DMS153 treated with DMSO at 0.1 percent for 48 hours (cell line): ENCODE data around the gene SDC1.
A peak's percentile ranks its signal among the peaks of the same experiment; 100 is the strongest.
"Not testable (repeated sequence)": the region's sequence is repeated elsewhere in the genome, so short reads cannot be mapped to it uniquely, and the experiment has no call there.

Experiments used
- DNase-seq: peaks from one replicate; lab custom pipeline; 2025; ENCODE audit not compliant: unreplicated experiment; lab: John Stamatoyannopoulos, UW

The SDC1 gene, protein sequence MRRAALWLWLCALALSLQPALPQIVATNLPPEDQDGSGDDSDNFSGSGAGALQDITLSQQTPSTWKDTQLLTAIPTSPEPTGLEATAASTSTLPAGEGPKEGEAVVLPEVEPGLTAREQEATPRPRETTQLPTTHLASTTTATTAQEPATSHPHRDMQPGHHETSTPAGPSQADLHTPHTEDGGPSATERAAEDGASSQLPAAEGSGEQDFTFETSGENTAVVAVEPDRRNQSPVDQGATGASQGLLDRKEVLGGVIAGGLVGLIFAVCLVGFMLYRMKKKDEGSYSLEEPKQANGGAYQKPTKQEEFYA

GRCh38 chr2:20224716-20225293, at the start of gene SDC1:
TSS of gene SDC1 (minus strand) at chr2:20225130. CDS start at chr2:20224867, 263 bp downstream.
- DNase-seq: no peak

GRCh38 chr2:20273042-20273441, 48.1 kb upstream of the SDC1 start:
- no peak for DNase-seq

- not testable (repeated sequence) for DNase-seq
Measured at GRCh38 chr2:20268317-20268716, 43.4 kb upstream of the SDC1 start.

GRCh38 chr2:20267529-20267928, 42.6 kb upstream of the SDC1 start:
- no peak for DNase-seq

- DNase-seq: no peak
Measured at GRCh38 chr2:20264629-20265028, 39.7 kb upstream of the SDC1 start.

DNA sequence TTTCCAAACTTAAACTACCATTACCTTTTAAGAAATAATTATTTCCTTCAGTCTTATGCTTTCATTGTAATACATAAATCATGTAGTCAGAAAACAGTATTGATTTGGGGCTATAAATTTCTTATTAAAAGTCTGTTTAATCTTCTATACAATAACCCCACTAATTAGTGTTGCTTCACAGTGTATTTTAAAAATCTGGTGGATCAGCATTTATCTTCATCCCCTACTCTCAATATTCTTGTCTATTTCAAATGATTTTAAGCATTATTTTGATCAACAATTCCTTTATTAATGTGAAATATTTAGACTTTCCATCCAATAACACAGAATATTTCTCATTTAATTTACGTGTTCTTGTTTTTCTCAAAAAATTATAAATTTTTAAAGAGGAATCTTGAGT, 32.5 kb upstream of the SDC1 start:
- DNase-seq: no peak

DNA sequence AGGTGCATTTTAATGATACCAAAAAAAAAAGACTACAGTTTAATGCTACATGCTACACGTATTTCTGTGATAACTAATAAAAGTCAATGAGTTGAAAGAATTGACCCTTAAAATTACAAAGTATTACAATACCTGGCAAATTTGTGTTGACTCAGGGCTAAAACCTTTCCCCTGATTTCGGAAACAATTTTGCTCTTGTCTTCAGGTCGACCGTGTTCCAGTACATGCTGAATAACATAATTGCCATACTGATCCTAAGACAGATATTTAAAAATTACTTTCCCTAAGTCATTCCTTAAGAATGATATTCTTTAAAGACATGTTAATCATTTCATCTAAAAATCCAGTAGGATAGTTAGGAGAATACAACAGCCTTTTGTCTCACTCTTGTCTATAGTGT, 29.8 kb upstream of the SDC1 start:
- no peak for DNase-seq

- no peak for DNase-seq
Measured at GRCh38 chr2:20250436-20250835, 25.5 kb upstream of the SDC1 start.

DNA sequence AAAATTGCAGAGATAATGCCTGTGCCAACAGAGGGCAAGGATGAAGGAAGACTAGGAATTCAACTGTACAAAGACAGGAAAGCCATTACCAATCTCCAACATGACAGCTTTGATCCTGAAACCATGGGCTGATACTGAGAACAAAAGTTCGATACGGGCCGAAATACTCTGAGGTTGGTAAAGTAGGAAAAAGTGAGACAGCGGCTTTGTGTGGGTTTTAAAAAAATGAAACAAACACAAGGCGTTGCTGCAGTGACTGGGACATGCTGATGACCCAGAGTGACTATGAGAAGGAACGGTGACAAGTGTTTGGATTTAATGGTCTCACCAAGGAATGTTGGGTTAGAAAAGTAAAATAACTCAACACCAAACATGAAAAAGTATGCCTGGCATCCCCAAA, 24.2 kb upstream of the SDC1 start:
- DNase-seq: no peak

GRCh38 chr2:20247084-20247483, 22.2 kb upstream of the SDC1 start:
- no peak for DNase-seq

DNA sequence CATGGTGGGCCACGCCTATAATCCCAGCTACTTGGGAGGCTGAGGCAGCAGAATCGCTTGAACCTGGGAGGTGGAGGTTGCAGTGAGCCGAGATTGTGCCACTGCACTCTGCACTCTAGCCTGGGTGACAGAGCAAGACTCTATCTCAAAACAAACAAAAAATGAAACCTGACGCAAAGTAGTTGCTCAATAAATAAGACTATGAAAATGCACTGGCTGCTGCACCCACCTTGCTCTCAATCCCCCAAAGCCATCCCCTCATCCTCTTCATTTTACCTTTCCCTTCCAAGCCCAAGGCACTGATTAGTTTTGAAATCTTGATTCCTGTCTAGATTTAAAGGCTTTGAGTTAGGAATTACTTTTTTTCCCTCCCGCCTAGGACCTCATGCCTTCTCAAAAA, 18.7 kb upstream of the SDC1 start:
- not testable (repeated sequence) for DNase-seq

- DNase-seq: no peak
Measured at GRCh38 chr2:20242727-20243377, 17.9 kb upstream of the SDC1 start.

DNA sequence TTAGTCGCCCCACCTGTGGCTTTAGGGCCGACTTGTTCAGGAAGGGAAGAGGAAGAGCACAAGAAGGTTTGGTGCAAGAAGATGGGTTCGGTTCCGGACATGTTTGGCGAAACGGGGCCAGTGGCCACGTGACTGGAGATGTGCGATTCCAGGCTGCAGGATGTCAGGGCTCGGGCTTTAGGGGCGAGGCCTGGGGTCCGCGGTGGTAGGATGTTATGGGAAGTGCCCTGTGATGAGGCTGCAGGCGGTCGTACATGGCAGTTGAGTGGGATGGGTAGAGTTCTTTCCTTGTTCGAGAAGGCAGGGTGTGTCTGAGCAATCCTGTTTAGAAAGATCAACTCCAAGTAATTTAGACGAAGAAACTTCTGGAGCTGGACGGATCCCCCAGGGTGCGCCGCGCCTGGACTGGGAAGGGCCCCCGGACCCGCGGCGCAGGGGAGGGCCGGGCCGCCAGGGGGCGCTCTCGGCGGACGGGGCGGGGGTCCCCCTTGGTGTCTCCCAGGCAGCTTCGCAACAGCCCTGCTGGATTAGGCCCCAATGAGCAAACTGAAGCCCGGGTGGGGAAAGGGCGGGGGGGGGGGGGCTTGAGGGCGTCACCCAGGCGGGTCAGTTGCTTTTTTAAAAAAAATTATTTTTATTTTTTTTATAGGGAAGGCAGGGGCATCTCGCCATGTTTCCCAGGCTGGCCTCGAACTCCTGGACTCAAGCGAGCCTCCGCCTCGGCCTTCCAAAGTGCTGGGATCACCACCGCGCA, 17.2 kb upstream of the SDC1 start:
- no peak for DNase-seq

DNA sequence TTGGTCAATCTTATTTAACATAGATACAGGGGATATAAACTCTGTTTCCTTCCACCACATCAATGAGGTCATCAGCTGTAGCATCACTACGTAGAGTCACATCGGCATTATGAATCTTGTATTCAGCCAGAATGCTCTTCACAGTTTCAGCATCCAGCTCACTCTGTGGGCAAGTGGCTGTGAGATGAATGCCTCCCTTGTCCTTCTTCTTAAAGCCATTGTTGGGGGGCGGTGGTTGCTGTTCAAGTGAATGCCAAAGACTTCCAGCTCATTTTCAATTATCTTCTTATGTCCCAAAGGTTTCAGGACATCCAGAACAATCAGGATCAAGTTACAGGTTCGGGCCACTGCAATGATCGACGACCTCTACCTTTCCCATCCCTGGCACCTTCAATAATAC, 15.4 kb upstream of the SDC1 start:
- not testable (repeated sequence) for DNase-seq

DNA sequence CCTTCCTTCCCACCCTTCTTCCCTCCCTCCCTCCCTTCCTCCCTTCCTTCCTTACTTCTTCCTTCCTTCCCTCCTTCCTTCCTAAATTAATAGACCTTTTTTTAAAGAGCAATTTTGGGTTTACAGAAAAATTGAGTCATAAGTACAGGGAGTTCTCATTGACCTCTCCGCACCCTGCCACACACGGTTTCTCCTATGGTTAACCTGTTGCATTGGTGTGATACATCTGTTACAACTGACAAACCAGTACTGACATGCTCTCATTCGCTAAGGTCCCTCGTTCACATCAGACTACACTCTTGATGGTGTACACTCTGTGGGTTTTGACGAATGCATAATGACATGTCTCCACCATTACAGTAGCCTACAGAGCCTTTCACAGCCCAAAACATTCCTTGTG, 11.6 kb upstream of the SDC1 start:
- DNase-seq: no peak

DNA sequence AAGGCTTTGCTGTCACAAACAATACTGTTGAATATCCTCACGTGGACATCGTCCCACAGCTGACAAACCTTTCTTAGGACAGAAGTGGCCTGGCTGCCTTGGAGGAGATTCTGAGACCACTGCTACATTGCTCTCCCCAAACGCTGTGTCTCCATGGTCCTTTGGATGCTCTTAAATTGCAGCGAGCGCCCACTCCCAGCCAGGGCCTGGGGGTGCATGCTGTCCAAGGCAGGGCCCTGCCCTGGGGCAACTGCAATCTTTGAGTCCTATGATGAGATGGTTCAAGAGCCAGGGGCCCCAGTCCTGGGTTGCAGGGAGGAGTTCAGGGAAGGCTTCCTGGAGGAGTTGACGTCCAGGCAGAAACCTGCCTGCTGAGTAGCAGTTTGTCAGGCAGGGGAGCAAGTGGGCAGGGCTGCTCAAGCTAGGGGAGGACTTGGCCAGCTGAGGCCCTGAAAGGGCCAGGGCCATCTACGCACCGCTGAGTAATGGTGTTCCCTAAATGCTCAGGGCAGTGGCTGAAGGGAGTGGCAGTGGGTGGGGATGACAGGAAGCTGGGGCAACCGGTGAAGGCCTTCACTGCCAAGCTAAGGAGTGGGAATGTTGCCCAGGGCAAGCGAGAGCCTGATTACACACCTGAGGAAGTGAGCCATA, 10.8 kb upstream of the SDC1 start:
- DNase-seq: no peak

- DNase-seq: not testable (repeated sequence)
Measured at GRCh38 chr2:20234597-20234996, 9.7 kb upstream of the SDC1 start.

GRCh38 chr2:20232837-20233207, 7.9 kb upstream of the SDC1 start:
- DNase-seq: no peak

DNA sequence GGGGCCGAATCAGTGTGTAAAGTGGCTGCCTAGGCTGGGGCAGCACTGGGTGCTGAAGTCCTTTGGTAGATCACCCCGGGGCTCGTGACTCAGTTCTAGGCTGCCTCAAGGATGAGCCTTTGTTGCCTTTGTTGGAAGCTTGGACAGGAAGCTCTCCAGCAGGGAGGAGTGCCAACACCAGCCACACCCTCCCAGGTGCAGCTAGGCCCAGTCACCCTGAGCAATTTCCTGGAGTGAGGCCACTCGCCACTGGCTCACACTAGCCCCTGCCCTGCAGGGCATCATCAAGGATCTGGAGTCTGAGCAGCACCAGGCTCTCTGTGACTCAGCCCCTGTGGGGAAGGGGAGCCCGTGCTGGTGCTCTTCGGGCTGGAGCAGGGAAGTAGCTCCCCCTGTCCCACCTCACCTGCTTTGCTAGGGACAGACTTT, 6.7 kb upstream of the SDC1 start:
- peak; percentile 81 for DNase-seq

DNA sequence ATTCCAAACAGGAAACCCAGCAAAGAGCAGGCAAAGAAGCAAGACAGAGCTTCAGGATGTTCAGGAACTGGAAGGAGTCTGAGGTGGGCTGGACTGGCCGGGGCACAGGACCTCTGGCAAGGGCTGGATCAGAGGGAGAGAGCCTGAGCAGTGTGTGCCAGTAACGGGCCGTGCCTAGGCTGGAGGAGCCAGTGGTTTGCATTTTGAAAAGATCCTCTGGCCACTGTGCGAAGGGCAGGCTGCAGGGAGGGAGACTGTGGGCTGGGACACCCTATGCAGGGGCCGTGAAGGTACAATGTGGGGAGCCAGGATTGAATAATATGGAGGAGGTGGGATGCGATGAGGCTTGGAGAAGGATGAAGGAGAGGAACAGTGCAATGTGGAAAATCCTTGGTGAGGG, 6.2 kb upstream of the SDC1 start:
- DNase-seq: no peak

DNA sequence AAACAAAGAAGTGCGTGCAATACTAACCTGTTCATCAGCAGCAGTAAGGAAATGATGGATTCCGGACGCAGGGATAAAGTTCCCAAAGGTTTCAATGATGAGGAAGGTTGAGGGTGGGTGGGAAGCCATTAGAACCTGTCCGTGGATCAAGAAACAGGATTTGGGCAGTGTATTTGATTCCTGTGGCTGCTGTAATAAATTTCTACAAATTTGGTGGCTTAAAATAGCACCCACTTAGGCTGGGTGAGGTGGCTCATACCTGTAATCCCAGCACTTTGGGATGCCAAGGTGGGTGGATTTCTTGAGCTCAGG, 5.1 kb upstream of the SDC1 start:
- no peak for DNase-seq
